CD4-positive, alpha-beta T cell treated with Interleukin-15 for 1 hour (primary cell): ENCODE data around the gene KCNRG.
"Not testable (repeated sequence)": the region's sequence is repeated elsewhere in the genome, so short reads cannot be mapped to it uniquely, and the experiment has no call there.

ENCODE experiments used
- DNase-seq: peaks from one replicate; pipeline ENCODE4 v3.0.0-alpha.2; 2020

The KCNRG gene, protein sequence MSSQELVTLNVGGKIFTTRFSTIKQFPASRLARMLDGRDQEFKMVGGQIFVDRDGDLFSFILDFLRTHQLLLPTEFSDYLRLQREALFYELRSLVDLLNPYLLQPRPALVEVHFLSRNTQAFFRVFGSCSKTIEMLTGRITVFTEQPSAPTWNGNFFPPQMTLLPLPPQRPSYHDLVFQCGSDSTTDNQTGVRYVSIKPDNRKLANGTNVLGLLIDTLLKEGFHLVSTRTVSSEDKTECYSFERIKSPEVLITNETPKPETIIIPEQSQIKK

DNA sequence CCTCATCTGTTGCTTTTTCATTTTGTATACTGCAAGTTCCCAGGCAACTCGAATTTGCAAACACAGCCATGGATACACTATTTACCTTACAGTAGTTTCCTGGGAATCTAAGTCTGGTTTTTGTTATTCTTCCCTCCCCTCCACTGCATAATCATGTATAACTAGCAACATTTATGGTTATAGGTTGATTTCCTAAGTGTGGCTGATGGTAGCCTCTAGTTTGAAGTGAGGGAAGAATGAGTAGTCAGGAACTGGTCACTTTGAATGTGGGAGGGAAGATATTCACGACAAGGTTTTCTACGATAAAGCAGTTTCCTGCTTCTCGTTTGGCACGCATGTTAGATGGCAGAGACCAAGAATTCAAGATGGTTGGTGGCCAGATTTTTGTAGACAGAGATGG, at the start of gene KCNRG:
KCNRG (plus strand) TSS at position 187 of the 400 bp plus-strand sequence; CDS start at position 237, 50 bp downstream.
- DNase-seq, result no peak

GRCh38 chr13:49967456-49967855, 47.8 kb upstream of the KCNRG start:
- no peak for DNase-seq

GRCh38 chr13:49972709-49973108, 42.5 kb upstream of the KCNRG start:
- no peak for DNase-seq

DNA sequence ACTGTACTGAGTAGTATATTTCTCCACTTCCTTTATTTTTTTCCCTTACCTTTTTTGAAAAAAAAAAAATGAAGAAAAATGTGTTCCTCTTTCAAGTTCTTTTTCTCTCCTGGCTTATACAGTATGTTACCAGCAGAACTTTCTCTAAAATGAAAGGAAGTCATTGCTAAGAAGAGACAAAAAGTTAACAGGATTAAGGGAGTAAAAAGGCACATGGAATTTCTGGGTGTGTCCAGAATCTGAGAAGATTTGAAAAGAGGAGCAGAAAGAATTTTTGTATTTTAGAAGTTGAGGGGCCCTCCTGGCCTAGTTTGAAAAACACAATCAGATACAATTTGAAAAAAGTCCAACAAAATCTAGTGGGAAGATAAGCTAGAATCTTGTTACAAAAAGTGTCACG, 39.4 kb upstream of the KCNRG start:
- DNase-seq, result no peak

DNA sequence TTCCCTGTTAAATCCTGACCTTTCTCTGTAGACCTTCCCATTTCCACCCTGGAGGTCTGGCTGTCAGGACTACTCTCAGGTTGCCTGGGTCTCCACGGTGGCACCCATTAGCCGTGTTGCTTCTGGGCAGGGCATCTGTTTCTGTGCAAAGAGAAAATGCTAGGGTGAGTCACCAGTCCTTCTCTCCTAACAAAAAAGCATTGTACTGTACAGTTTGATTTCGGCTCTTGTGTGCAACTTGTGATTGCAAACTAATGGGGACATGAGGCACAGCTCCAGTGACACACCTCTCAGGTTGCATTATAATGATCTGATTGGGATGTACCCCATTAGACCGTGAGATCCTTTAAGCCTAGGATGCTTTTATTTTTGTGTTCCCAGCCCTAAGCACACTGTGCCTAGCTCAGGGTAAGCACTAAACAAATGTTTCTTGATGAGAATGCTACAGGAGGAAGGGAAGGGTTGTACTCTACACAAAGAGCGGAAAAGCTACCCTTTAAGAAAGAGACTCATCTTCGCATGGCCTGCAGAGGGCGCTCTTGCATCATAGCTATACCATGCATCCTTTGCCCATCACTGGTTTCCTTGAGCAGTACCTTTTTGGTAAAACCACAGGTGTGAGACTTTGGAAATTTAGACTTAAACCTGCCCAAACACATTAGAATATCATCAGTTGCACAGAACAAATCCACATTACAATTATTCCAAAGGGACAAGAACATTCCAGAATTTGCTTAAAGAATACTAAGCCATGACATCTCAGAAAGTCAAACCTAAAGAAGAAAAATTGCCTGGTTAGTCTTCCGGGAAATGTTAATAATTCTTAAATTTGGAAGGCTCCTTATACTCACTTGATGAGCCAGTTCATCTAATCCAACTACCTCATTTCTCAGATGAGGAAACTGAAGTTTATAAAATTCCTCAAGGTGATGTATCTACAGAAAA, 38.7 kb upstream of the KCNRG start:
- DNase-seq, result peak; percentile 70

- DNase-seq, result no peak
These were observed 37.3 kb upstream of the KCNRG start for GRCh38 chr13:49977992-49978391.

GRCh38 chr13:49980266-49980665, 35.0 kb upstream of the KCNRG start:
- DNase-seq, result no peak

- no peak for DNase-seq
These were observed 30.1 kb upstream of the KCNRG start for GRCh38 chr13:49985129-49985528.

GRCh38 chr13:49986471-49986870, 28.8 kb upstream of the KCNRG start:
- no peak for DNase-seq

DNA sequence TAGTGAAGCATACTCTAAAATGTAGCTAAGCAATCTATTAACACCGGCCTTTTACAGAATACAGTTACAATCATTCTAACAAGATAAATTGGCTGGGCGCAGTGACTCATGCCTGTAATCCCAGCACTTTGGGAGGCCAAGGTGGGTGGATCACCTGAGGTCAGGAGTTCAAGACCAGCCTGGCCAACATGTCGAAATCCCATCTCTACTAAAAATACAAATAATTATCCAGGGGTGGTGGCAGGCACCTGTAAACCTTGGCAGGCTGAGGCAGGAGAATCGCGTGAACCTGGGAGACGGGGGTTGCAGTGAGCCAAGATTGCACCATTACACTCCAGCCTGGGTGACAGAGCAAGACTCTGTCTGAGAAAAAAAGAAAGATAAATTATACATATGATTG, 24.6 kb upstream of the KCNRG start:
- DNase-seq, result not testable (repeated sequence)

DNA sequence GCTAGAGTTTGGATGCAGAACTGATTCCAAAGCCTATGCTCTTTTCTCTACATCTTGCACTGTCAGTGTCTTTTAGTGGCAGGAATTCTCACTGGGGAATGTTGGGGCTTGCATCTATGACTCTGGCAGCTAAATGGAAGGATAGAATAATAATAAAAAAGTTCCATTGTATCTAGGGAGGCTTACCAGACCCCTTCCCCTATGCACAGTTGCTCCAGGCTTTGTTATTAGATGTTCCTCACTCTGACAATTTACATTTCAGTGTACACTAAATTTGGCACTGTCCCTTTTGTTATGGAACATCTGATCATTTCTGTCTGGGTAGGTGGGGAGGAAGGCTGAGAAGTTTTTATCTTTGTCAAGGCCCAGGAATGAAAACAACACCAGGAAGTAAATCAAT, 22.1 kb upstream of the KCNRG start:
- no peak for DNase-seq

- DNase-seq, result no peak
These were observed 21.6 kb upstream of the KCNRG start for GRCh38 chr13:49993666-49994065.

- DNase-seq, result no peak
These were observed 19.6 kb upstream of the KCNRG start for GRCh38 chr13:49995625-49996101.

DNA sequence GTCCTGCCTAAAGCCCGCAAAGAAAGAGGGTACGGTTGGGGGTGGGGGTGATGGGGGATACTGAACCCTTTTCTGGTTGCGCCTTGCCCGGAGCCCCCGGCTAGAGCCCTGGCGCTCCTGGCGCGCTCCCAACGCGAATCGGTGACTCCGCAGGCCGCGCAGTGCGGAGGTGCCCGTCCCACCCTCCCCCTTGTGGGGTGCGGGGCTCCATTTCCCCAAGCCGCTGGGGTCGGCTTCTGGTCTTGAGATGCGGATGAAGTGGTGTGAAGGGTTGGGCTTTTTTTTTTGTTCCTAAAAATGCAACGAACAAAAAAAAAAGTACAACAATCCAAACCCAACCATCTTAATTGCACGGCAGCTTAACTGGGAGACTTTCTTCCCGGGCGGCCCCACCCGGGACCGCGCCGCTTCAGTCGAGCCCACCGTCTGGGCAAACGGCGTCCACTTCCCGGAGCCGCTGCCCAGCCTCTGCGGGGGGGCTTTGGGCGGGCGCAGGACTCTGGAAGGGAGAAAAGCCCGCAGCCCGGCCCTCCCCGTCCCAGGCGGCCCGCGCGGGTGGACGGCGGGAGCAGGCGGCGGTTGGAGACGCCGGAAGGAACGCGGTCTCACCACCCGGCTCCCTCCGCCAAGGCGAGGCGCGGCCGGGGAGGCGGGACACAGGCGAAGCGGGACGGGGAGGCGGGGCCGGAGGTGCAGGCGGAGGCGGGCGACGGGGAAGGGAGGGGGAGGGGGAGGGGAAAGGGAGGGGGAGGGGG, 18.9 kb upstream of the KCNRG start:
- peak; percentile 88 for DNase-seq

GRCh38 chr13:49996951-49997895, 18.0 kb upstream of the KCNRG start, which contains the start of gene TRIM13:
TRIM13 (plus strand) TSS chr13:49997042; CDS start chr13:50011941, 14,899 bp downstream.
- peak; percentile 83 for DNase-seq

DNA sequence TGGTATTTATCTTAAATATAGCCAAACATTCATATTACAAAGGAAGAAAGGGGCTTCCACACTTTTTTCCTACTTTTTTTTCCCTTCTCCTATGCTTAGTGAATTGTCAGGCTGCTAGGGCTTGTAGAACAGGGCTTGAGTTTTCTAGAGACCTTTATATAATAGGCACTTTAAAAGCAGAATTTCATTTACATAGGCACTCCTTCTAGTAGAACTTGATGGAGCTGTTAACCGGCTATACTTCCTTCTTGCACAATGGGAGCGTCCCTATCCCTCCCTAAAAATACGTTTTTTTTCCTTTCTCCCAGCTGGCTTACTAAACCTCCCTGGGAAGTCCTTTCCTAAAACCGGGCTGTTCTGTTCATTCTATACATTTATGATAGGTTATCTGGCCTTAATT, 17.3 kb upstream of the KCNRG start:
- DNase-seq, result no peak

DNA sequence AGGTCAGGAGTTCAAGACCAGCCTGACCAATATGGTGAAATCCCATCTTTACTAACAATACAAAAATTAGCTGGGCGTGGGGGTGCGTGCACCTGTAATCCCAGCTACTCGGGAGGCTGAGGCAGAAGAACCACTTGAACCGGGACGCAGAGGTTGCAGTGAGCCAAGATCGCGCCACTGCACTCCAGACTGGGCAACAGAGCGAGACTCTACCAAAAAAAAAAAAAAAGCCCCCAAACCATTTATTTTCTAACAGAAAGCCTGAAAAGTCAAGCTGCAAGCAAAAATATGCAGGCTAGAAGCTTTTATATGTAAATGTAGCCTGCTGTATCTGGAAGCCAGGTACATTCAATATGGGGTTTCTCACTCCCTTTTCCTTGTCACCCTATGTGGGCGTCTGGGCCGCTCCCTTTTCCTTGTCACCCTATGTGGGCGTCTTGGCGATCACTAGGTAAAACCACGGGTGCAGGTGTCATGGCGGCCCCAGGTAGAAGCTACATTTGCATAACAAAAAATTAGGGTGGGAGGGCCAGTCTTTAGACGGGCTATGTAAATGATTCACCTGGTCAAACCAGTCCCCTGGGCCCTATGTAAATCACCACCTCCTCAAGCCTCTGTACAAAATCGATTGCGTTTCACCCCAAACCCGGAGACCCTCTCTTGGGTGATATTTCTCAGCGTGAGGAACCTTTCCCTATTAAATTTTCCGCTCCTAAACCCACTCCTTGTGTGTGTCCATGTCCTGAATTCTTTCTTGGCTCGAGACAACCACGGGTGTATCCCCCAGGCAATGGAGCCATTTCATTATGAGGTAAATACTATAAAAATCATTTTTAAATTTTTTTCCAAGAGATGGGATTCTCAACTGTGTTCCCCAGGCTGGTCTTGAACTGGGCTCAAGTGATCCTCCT, 16.3 kb upstream of the KCNRG start:
- DNase-seq, result no peak

DNA sequence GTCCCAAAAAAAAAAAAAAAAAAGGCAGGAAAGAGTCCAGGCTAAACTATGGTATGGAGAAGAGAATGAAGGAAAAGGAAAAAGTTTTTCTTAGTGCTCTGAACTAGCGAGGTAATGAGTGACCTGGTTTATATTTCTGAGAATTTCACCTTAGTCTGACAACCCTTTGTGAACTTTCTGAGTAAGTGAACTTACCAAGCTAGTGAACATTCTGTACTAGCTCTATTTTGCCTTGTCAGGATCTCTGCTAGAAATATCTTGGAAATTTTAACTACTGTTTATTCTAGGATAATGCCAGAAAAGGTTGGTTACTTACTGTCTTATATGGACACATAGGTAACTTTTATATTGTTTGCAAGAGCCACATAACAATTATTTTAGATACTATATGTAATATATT, 14.0 kb upstream of the KCNRG start:
- DNase-seq, result no peak

GRCh38 chr13:50006426-50007135, 8.7 kb upstream of the KCNRG start:
- DNase-seq, result no peak

- DNase-seq, result no peak
These were observed 3.8 kb upstream of the KCNRG start for GRCh38 chr13:50011461-50011860.
